HFFc6 (cell line): Measurements from ENCODE around the gene PSMB9. TPM values are rescaled to one million over a fixed set of nuclear protein-coding genes. Genes with fewer than 3 reads are reported as not detected.
A peak's percentile ranks its signal among the peaks of the same experiment; 100 is the strongest.

ENCODE experiments used
- DNase-seq: peaks from one replicate; pipeline ENCODE4 v3.0.0-alpha.2; 2018
- H3K27ac Mint-ChIP-seq: 2 replicates; pipeline ENCODE4 v1.8.0; 2020; ENCODE audit warnings: mild to moderate bottlenecking, mixed read lengths
- H3K27me3 Mint-ChIP-seq: 2 replicates; pipeline ENCODE4 v1.8.0; 2021; ENCODE audit warnings: mild to moderate bottlenecking, moderate library complexity, mixed read lengths; ENCODE audit not compliant: insufficient read depth
- H3K36me3 Mint-ChIP-seq: 2 replicates; pipeline ENCODE4 v1.8.0; 2021; ENCODE audit warnings: low read depth, mixed read lengths
- H3K4me1 Mint-ChIP-seq: 2 replicates; pipeline ENCODE4 v1.8.0; 2020; ENCODE audit warnings: low read depth, mixed read lengths
- H3K4me3 Mint-ChIP-seq: 2 replicates; pipeline ENCODE4 v1.8.0; 2020; ENCODE audit warnings: mild to moderate bottlenecking, moderate library complexity, mixed read lengths
- H3K9me3 Mint-ChIP-seq: 2 replicates; pipeline ENCODE4 v1.8.0; 2020; ENCODE audit warnings: mild to moderate bottlenecking, mixed read lengths
- CTCF ChIP-seq: fragments of 200-600 bp; sonication (generic); IDR thresholded peaks from 2 replicates; pipeline ENCODE4 v1.5.0; 2021; ENCODE audit warnings: antibody characterized with exemption, mild to moderate bottlenecking
- total RNA-seq, 6 experiments: library from RNA; stranded (reverse); fragmentation: NEBNext Ultra II Directional; extraction: Animal tissue kit (Norgen Biotek cat#: 25700); gene quantifications; 2 replicates in 1 of 6; 3 replicates in 5 of 6; pipeline ENCODE4 v1.2.3, GENCODE V29; 2021

Gene PSMB9
- total RNA-seq, 6 experiments from 2014 or later: 4.9 to 23.9 (median 20.9) TPM

- no peak overlapping the region for H3K4me3 Mint-ChIP-seq
- H3K36me3 Mint-ChIP-seq: no peaks in the 10 kb centered on the region
- no peak for DNase-seq
- peaks cover 35% of the 10 kb centered on the region for H3K27me3 Mint-ChIP-seq
- TF ChIP-seq CTCF: no peak
- peaks cover 15% of the 10 kb centered on the region for H3K4me1 Mint-ChIP-seq
- no peak overlapping the region for H3K27ac Mint-ChIP-seq
- no peaks in the 10 kb centered on the region for H3K9me3 Mint-ChIP-seq
Measured at GRCh38 chr6:32815996-32816395, 38.0 kb upstream of the PSMB9 start.

GRCh38 chr6:32816746-32817204, 37.2 kb upstream of the PSMB9 start, which contains the start of gene HLA-DOB:
Gene HLA-DOB (minus strand): TSS chr6:32817002. CDS start chr6:32816951, 51 bp downstream.
- Mint-ChIP-seq H3K4me3 (no peak within 1 kb of the TSS), H3K9me3 (no peaks in the 10 kb centered on the region)
- peak; percentile 17 for DNase-seq

GRCh38 chr6:32818867-32819266, 35.1 kb upstream of the PSMB9 start:
- H3K4me3 Mint-ChIP-seq: no peak overlapping the region
- H3K9me3 Mint-ChIP-seq: no peaks in the 10 kb centered on the region
- DNase-seq: no peak
- peaks cover 19% of the 10 kb centered on the region for H3K27me3 Mint-ChIP-seq
- TF ChIP-seq CTCF: no peak
- H3K27ac Mint-ChIP-seq: no peak overlapping the region
- H3K36me3 Mint-ChIP-seq: no peaks in the 10 kb centered on the region
- peaks cover 15% of the 10 kb centered on the region for H3K4me1 Mint-ChIP-seq

More at GRCh38 chr6:32816746-32817204, 37.2 kb upstream of the PSMB9 start, which contains the start of gene HLA-DOB:
- no peak for TF ChIP-seq CTCF
- H3K36me3 Mint-ChIP-seq: no peaks in the 10 kb centered on the region
- no peak within 1 kb of the TSS for H3K27ac Mint-ChIP-seq
- H3K27me3 Mint-ChIP-seq: peaks cover 33% of the 10 kb centered on the region
- peaks cover 15% of the 10 kb centered on the region for H3K4me1 Mint-ChIP-seq

GRCh38 chr6:32819729-32820128, 34.3 kb upstream of the PSMB9 start:
- no peak overlapping the region for H3K4me3 Mint-ChIP-seq
- H3K27me3 Mint-ChIP-seq: peaks cover 19% of the 10 kb centered on the region
- H3K9me3 Mint-ChIP-seq: no peaks in the 10 kb centered on the region
- H3K27ac Mint-ChIP-seq: no peak overlapping the region; the same call in 1 of the 2 replicates
- H3K4me1 Mint-ChIP-seq: peaks cover 15% of the 10 kb centered on the region
- peak; percentile 84 for DNase-seq
- no peak for TF ChIP-seq CTCF
- no peaks in the 10 kb centered on the region for H3K36me3 Mint-ChIP-seq

- peak; percentile 64 for TF ChIP-seq CTCF
- Mint-ChIP-seq H3K27ac (peak overlapping the region; percentile 9; the same call in 1 of the 2 replicates), H3K9me3 (no peaks in the 10 kb centered on the region), H3K27me3 (0 out of 2 replicates have a peak, but pooled peaks cover 2% of the 10 kb centered on the region), H3K36me3 (peaks cover 6% of the 10 kb centered on the region), H3K4me3 (no peak overlapping the region), H3K4me1 (peaks cover 10% of the 10 kb centered on the region)
- peak; percentile 44 for DNase-seq
Measured at GRCh38 chr6:32825966-32826365, 28.0 kb upstream of the PSMB9 start.
